Subcutaneous adipose tissue (tissue), 4 donors: ENCODE measurements around the gene TCIRG1. TPM values are rescaled to one million over a fixed set of nuclear protein-coding genes. Genes with fewer than 3 reads are reported as not detected.

Source experiments
- total RNA-seq, 4 donors: library from RNA; depleted of rRNA; stranded (reverse); fragments of >200 nt; gene quantifications; one replicate each; pipeline ENCODE4 v1.1.0, GENCODE V29; 2016
- TF ChIP-seq, protein P1 (sequence below): fragments of 450-650 bp; IDR thresholded peaks from one replicate; pipeline ENCODE4 v1.5.1; 2016; ENCODE audit warnings: low read depth, mild to moderate bottlenecking, control low read depth, antibody characterized with exemption, moderate library complexity

TCIRG1 gene
- total RNA-seq, 4 donors from 2014 or later = 56.4 to 145 (median 118) TPM

- TF ChIP-seq, protein P1, sequence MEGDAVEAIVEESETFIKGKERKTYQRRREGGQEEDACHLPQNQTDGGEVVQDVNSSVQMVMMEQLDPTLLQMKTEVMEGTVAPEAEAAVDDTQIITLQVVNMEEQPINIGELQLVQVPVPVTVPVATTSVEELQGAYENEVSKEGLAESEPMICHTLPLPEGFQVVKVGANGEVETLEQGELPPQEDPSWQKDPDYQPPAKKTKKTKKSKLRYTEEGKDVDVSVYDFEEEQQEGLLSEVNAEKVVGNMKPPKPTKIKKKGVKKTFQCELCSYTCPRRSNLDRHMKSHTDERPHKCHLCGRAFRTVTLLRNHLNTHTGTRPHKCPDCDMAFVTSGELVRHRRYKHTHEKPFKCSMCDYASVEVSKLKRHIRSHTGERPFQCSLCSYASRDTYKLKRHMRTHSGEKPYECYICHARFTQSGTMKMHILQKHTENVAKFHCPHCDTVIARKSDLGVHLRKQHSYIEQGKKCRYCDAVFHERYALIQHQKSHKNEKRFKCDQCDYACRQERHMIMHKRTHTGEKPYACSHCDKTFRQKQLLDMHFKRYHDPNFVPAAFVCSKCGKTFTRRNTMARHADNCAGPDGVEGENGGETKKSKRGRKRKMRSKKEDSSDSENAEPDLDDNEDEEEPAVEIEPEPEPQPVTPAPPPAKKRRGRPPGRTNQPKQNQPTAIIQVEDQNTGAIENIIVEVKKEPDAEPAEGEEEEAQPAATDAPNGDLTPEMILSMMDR = no peak
Measured at GRCh38 chr11:68053117-68053516, 14.3 kb downstream of the TCIRG1 start.

DNA sequence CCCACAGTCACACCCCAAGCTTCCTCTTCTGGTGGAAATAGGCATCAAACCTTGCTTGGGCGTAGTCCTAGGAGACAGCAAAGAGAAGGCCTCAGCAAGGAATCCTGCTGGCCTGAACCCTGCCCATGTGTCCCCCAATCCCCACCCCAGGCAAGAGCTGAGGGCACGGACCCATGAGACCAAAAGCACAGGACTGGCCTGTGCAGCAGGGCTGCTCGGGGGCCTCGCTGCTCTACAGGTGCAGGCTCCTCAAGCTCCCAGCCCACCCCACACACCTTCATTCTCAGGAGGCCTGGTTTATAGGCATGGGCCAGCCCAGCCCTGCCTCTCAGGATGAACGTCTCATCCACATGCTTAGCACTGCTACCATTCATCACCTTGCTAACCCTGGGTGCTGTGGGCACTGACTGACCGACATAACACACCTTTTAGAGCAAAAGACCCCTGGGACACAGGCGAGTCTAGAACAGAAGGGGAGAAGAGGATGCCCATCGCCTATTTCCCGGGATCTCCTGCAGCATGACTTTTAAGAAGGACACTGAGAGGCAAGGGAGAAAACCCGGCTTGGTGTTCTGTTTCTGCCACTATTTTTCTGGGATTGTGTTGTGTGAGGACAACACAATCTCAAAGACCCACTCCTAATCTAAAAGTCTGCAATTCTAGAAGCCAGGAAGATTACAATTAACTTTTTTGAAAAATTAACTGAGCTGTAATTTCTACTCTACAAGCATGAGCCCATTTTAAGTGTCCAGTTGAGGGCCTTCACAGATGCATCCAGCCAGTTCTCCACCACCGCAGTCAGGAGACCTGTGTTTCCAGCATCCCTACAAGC, 15.4 kb downstream of the TCIRG1 start:
- TF ChIP-seq, protein P1 = no peak

- TF ChIP-seq, protein P1 = no peak
Measured at GRCh38 chr11:68056317-68057285, 17.8 kb downstream of the TCIRG1 start.

DNA sequence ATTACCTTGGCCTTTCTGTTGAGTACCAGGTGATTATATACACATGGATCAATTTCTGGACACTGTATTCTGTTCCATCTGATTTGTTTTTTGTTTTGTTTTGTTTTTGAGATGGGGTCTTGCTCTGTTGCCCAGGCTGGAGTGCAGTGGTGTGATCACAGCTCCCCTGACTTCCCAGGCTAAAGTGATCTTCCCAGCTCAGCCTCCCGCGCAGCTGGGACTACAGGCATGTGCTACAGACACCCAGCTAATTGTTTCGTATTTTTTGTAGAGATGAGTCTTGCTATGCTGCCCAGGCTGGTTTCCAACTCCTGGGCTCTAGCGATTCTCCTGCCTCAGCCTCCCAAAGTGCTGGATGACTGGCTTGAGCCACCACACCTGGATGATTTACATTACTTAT, 19.0 kb downstream of the TCIRG1 start:
- TF ChIP-seq, protein P1 = no peak

GRCh38 chr11:68061508-68061907, 22.7 kb downstream of the TCIRG1 start:
- TF ChIP-seq, protein P1 = no peak

DNA sequence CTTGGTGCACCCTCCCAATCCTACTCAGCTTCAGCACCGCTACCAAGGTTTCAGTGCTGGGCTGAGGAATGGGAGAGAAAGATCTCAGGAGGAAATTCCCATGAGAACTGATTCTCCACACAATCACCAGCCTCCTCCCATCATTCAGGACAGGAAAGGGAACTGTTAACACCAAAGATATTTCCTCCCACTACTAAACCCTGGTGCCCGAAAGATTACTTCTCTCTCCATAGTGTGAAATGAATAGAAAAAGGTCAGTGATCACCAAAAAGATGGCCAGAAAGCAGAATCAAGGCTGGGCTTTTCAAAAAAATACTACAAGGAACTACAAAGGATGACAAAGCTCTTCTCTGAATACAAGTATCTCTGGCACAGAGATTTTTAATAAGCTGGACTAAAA, 26.1 kb downstream of the TCIRG1 start:
- TF ChIP-seq, protein P1 = no peak

DNA sequence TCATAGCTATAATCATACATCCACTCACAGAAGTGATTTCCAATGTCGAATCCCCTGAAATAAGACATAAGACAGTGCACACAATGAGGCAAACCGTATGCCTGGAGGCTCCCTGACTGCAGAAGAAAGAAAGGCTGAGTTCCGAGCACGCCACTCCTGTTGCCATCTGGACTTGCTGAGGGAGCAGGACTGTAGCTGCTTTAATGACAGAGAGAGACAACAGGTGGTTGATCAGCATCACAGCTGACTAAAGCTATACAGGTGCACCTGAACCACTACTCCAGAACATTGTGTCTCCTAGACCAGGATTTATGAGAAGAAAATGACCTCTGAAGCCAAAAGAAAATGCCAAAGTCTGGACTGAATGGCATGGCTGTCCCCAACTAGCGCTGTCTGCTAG, 27.0 kb downstream of the TCIRG1 start:
- TF ChIP-seq, protein P1 = no peak
